HG03457 (cell line): ENCODE results near the gene DUSP19.
"Not testable (repeated sequence)": the region's sequence is repeated elsewhere in the genome, so short reads cannot be mapped to it uniquely, and the experiment has no call there.

Experiments
- ATAC-seq: cut with Tn5 transposase; IDR thresholded peaks from one replicate; pipeline ENCODE4 v1.9.1; 2021; ENCODE audit warnings: moderate number of reproducible peaks; ENCODE audit not compliant: unreplicated experiment

Gene DUSP19

GRCh38 chr2:183078464-183079138 lies at the start of gene DUSP19:
TSS of gene DUSP19 (plus strand) at chr2:183078747. CDS start at chr2:183078934, 187 bp downstream.
- ATAC-seq = peak; percentile 95

- no peak for ATAC-seq
These were observed 49.3 kb upstream of the DUSP19 start for GRCh38 chr2:183029219-183029618.

- no peak for ATAC-seq
These were observed 46.4 kb upstream of the DUSP19 start for GRCh38 chr2:183031911-183032794.

GRCh38 chr2:183033951-183034350 lies 44.6 kb upstream of the DUSP19 start:
- ATAC-seq = no peak

GRCh38 chr2:183034806-183035205 lies 43.7 kb upstream of the DUSP19 start:
- no peak for ATAC-seq

GRCh38 chr2:183035298-183035953 lies 43.1 kb upstream of the DUSP19 start:
- no peak for ATAC-seq

GRCh38 chr2:183035954-183036669 lies 42.4 kb upstream of the DUSP19 start:
- peak; percentile 42 for ATAC-seq

- no peak for ATAC-seq
These were observed 41.4 kb upstream of the DUSP19 start for GRCh38 chr2:183037074-183037552.

GRCh38 chr2:183037553-183038340 lies 40.8 kb upstream of the DUSP19 start:
- peak; percentile 29 for ATAC-seq

GRCh38 chr2:183038341-183039300 lies 39.9 kb upstream of the DUSP19 start, which contains the start of gene NCKAP1:
TSS of gene NCKAP1 (minus strand) at chr2:183038457. CDS start at chr2:183038099, 358 bp downstream.
- ATAC-seq = peak; percentile 70

- ATAC-seq = no peak
These were observed 37.9 kb upstream of the DUSP19 start for GRCh38 chr2:183040604-183041003.

GRCh38 chr2:183043580-183043979 lies 35.0 kb upstream of the DUSP19 start:
- not testable (repeated sequence) for ATAC-seq

GRCh38 chr2:183047486-183048125 lies 30.9 kb upstream of the DUSP19 start:
- ATAC-seq = not testable (repeated sequence)

- no peak for ATAC-seq
These were observed 29.1 kb upstream of the DUSP19 start for GRCh38 chr2:183049420-183049819.

GRCh38 chr2:183057333-183057985 lies 21.1 kb upstream of the DUSP19 start:
- ATAC-seq = peak; percentile 30

GRCh38 chr2:183059561-183059960 lies 19.0 kb upstream of the DUSP19 start:
- ATAC-seq = no peak

GRCh38 chr2:183060571-183061231 lies 17.8 kb upstream of the DUSP19 start:
- no peak for ATAC-seq
